H1 (cell line): ENCODE results near the gene SPTAN1. TPM values are rescaled to one million over a fixed set of nuclear protein-coding genes. Genes with fewer than 3 reads are reported as not detected.

Experiments used
- CTCF ChIA-PET: fragments of 300-600 bp; sonication (Branson Sonifier 250); formaldehyde crosslinking; loops from one replicate; lab custom pipeline; 2021; ENCODE audit not compliant: partially characterized antibody; lab: Charles Lee
- POLR2A ChIA-PET: fragments of 300-600 bp; sonication (Branson Sonifier 250); formaldehyde crosslinking; loops from one replicate; lab custom pipeline; 2021; ENCODE audit warnings: inconsistent platforms; ENCODE audit not compliant: partially characterized antibody; lab: Charles Lee
- DNase-seq, 2 experiments: peaks; one replicate each; pipeline versions ENCODE4 v3.0.0 to v3.0.0-alpha.2; 2010 to 2022; ENCODE audit warnings: low spot score in 2 of 2, low read depth in 1 of 2, mixed read lengths in 1 of 2
- FAIRE-seq: peaks from 2 replicates; lab custom pipeline; 2011; peaks lifted over from hg19 to GRCh38; lab: Jason Lieb, UNC
- H2AFZ ChIP-seq: 2 replicates; pipeline ENCODE4 v1.8.1; 2012; ENCODE audit warnings: low read length, inconsistent platforms
- H2AK5ac ChIP-seq: 2 replicates; pipeline ENCODE4 v1.6.1; 2013; ENCODE audit warnings: low read depth, low read length
- H2BK120ac ChIP-seq: replicated peaks from 2 replicates; pipeline ENCODE3; 2013; ENCODE audit warnings: low read depth, low read length, inconsistent platforms
- H2BK12ac ChIP-seq: 2 replicates; pipeline ENCODE4 v1.6.1; 2013; ENCODE audit warnings: low read depth, low read length
- H2BK15ac ChIP-seq: 2 replicates; pipeline ENCODE4 v1.6.1; 2013; ENCODE audit warnings: low read length
- H2BK20ac ChIP-seq: 2 replicates; pipeline ENCODE4 v1.6.1; 2013; ENCODE audit warnings: low read length
- H2BK5ac ChIP-seq: 2 replicates; pipeline ENCODE4 v1.6.1; 2013; ENCODE audit warnings: low read depth, low read length
- H3K14ac ChIP-seq: 2 replicates; pipeline ENCODE4 v1.6.1; 2013; ENCODE audit warnings: inconsistent platforms; ENCODE audit not compliant: insufficient read length
- H3K18ac ChIP-seq: 2 replicates; pipeline ENCODE4 v1.6.1; 2013; ENCODE audit warnings: low read length; ENCODE audit errors: extremely low read depth
- H3K23ac ChIP-seq: 2 replicates; pipeline ENCODE4 v1.6.1; 2013; ENCODE audit warnings: inconsistent platforms; ENCODE audit not compliant: insufficient read length
- H3K23me2 ChIP-seq: 2 replicates; pipeline ENCODE4 v1.6.1; 2013; ENCODE audit warnings: low read depth, low read length
- H3K27ac ChIP-seq: 2 replicates; pipeline ENCODE4 v1.6.1; 2011; ENCODE audit warnings: low read depth, low read length, inconsistent platforms
- H3K27me3 ChIP-seq, 4 experiments: replicated peaks in 1 of 4; 1 replicate in 1 of 4; 2 replicates in 3 of 4; pipeline versions ENCODE4 v1.6.1 to v1.8.1; 2011 to 2013; ENCODE audit warnings: low read length in 3 of 4, mild to moderate bottlenecking in 3 of 4, inconsistent platforms in 2 of 4, mixed read lengths in 2 of 4, moderate library complexity in 1 of 4; ENCODE audit not compliant: control insufficient read depth in 3 of 4, insufficient read depth in 3 of 4; ENCODE audit errors: extremely low read depth in 1 of 4
- H3K36me3 ChIP-seq, 4 experiments: 2 replicates each; pipeline versions ENCODE4 v1.6.1 to v1.8.1; 2011 to 2013; ENCODE audit warnings: mild to moderate bottlenecking in 4 of 4, low read length in 3 of 4, moderate library complexity in 2 of 4, control low read depth in 1 of 4, inconsistent platforms in 1 of 4; ENCODE audit not compliant: insufficient read depth in 4 of 4, control insufficient read depth in 2 of 4
- H3K4ac ChIP-seq: replicated peaks from 2 replicates; pipeline ENCODE3; 2013; ENCODE audit warnings: low read length, low read depth, mixed read lengths, inconsistent platforms; ENCODE audit not compliant: insufficient read length
- H3K4me1 ChIP-seq, 4 experiments: replicated peaks in 1 of 4; 1 replicate in 1 of 4; 2 replicates in 3 of 4; pipeline versions ENCODE4 v1.6.1 to v1.8.1; 2011 to 2013; ENCODE audit warnings: low read length in 3 of 4, inconsistent platforms in 2 of 4, mixed read lengths in 1 of 4; ENCODE audit not compliant: insufficient read depth in 4 of 4, control insufficient read depth in 3 of 4
- H3K4me2 ChIP-seq, 2 experiments: 2 replicates each; pipeline versions ENCODE4 v1.6.1 to v1.8.1; 2011 to 2013; ENCODE audit warnings: low read depth in 2 of 2, low read length in 2 of 2, control low read depth in 1 of 2, inconsistent platforms in 1 of 2, mild to moderate bottlenecking in 1 of 2; ENCODE audit not compliant: insufficient read depth in 1 of 2
- H3K4me3 ChIP-seq, 4 experiments: fragments of 200-600, 300-600 bp in 1 of 4; sonication (generic), shearing (Covaris generic), sonication (Bioruptor Twin) in 1 of 4; 2 replicates each; pipeline versions ENCODE4 v1.5.1 to v1.8.1; 2011 to 2016; ENCODE audit warnings: low read length in 4 of 4, low read depth in 3 of 4, control low read depth in 2 of 4, inconsistent platforms in 2 of 4, mild to moderate bottlenecking in 2 of 4, mixed read lengths in 1 of 4, moderate library complexity in 1 of 4; ENCODE audit not compliant: insufficient read depth in 2 of 4; ENCODE audit errors: extremely low read depth in 1 of 4
- H3K56ac ChIP-seq: replicated peaks from 2 replicates; pipeline ENCODE3; 2013; ENCODE audit warnings: low read depth, mild to moderate bottlenecking, mixed read lengths, low read length, inconsistent platforms; ENCODE audit not compliant: insufficient read length
- H3K79me1 ChIP-seq: 2 replicates; pipeline ENCODE4 v1.6.1; 2013; ENCODE audit warnings: low read depth, low read length, control low read depth
- H3K79me2 ChIP-seq, 2 experiments: 2 replicates each; pipeline versions ENCODE4 v1.6.1 to v1.8.1; 2012 to 2013; ENCODE audit warnings: low read length in 2 of 2, mild to moderate bottlenecking in 2 of 2, inconsistent platforms in 1 of 2; ENCODE audit not compliant: insufficient read depth in 2 of 2, control insufficient read depth in 1 of 2
- H3K9ac ChIP-seq, 4 experiments: replicated peaks in 1 of 4; 1 replicate in 1 of 4; 2 replicates in 3 of 4; pipeline versions ENCODE4 v1.6.1 to v1.8.1; 2011 to 2013; ENCODE audit warnings: low read depth in 3 of 4, low read length in 3 of 4, control low read depth in 2 of 4, mild to moderate bottlenecking in 2 of 4, moderate library complexity in 2 of 4, inconsistent platforms in 1 of 4; ENCODE audit errors: extremely low read depth in 1 of 4
- H3K9me3 ChIP-seq, 2 experiments: 2 replicates each; pipeline versions ENCODE4 v1.6.1 to v1.8.1; 2012 to 2013; ENCODE audit warnings: mild to moderate bottlenecking in 2 of 2, moderate library complexity in 2 of 2, control low read depth in 1 of 2, inconsistent platforms in 1 of 2, low read depth in 1 of 2, low read length in 1 of 2, mixed read lengths in 1 of 2; ENCODE audit not compliant: insufficient read depth in 2 of 2
- H4K20me1 ChIP-seq, 2 experiments: replicated peaks in 1 of 2; 2 replicates each; pipeline versions ENCODE3 to v1.8.1; 2011 to 2013; ENCODE audit warnings: inconsistent platforms in 2 of 2, low read length in 2 of 2, mild to moderate bottlenecking in 1 of 2; ENCODE audit not compliant: insufficient read depth in 2 of 2, control insufficient read depth in 1 of 2
- H4K5ac ChIP-seq: 2 replicates; pipeline ENCODE4 v1.6.1; 2013; ENCODE audit warnings: low read length, low read depth, mixed read lengths, inconsistent platforms; ENCODE audit not compliant: insufficient read length
- H4K8ac ChIP-seq: 2 replicates; pipeline ENCODE4 v1.8.0; 2013; ENCODE audit warnings: mild to moderate bottlenecking, moderate library complexity, low read length, inconsistent platforms; ENCODE audit not compliant: insufficient read depth; ENCODE audit errors: extremely low read depth
- H4K91ac ChIP-seq: replicated peaks from 2 replicates; pipeline ENCODE3; 2013; ENCODE audit warnings: low read length, mixed read lengths, inconsistent platforms; ENCODE audit not compliant: insufficient read length
- BACH1 ChIP-seq: IDR thresholded peaks from 2 replicates; pipeline ENCODE4 v1.6.1; 2012; ENCODE audit warnings: low read length, improper control_type of control experiment
- CREB1 ChIP-seq: IDR thresholded peaks from 2 replicates; pipeline ENCODE4 v1.6.1; 2012; ENCODE audit warnings: inconsistent platforms
- EGR1 ChIP-seq: IDR thresholded peaks from 2 replicates; pipeline ENCODE4 v1.6.1; 2011; ENCODE audit warnings: low read depth, low read length, borderline replicate concordance
- GTF2F1 ChIP-seq: IDR thresholded peaks from 2 replicates; pipeline ENCODE4 v1.6.1; 2012; ENCODE audit warnings: low read depth, low read length, improper control_type of control experiment, borderline replicate concordance
- JUN ChIP-seq: IDR thresholded peaks from 2 replicates; pipeline ENCODE4 v1.6.1; 2011; ENCODE audit warnings: low read depth, mild to moderate bottlenecking, improper control_type of control experiment, low read length
- MAX ChIP-seq: IDR thresholded peaks from 2 replicates; pipeline ENCODE4 v1.6.1; 2012; ENCODE audit warnings: inconsistent platforms
- RAD21 ChIP-seq, 2 experiments: IDR thresholded peaks in 1 of 2; conservative IDR thresholded peaks in 1 of 2; 2 replicates each; pipeline ENCODE4 v1.6.1; 2011; ENCODE audit warnings: low read depth in 2 of 2, low read length in 2 of 2, improper control_type of control experiment in 1 of 2, inconsistent platforms in 1 of 2, mild to moderate bottlenecking in 1 of 2, moderate library complexity in 1 of 2
- RXRA ChIP-seq: IDR thresholded peaks from 2 replicates; pipeline ENCODE4 v1.6.1; 2011; ENCODE audit warnings: low read depth, mild to moderate bottlenecking, low read length, moderate library complexity; ENCODE audit not compliant: insufficient read depth
- SIX5 ChIP-seq: IDR thresholded peaks from 2 replicates; pipeline ENCODE4 v1.6.1; 2011; ENCODE audit warnings: mild to moderate bottlenecking, low read depth, low read length
- TAF7 ChIP-seq: optimal IDR thresholded peaks from 2 replicates; pipeline ENCODE3; 2011; ENCODE audit warnings: low read depth, mild to moderate bottlenecking, inconsistent platforms, low read length, moderate library complexity, borderline replicate concordance
- WGBS, 2 experiments: shearing (Covaris generic) in 1 of 2; methylation state at CpG; one replicate each; pipeline versions ENCODE4 v1.1.6 to v1.1.7; 2013 to 2015; ENCODE audit warnings: low lambda C conversion rate in 2 of 2, mixed read lengths in 2 of 2, inconsistent platforms in 1 of 2, low coverage in 1 of 2, missing lambda C conversion rate in 1 of 2; ENCODE audit not compliant: insufficient replicate concordance in 2 of 2, insufficient coverage in 1 of 2, insufficient read length in 1 of 2; ENCODE audit errors: extremely low coverage in 1 of 2, missing lambda C conversion rate in 1 of 2; 5-methylcytosine and 5-hydroxymethylcytosine counted together
- polyA plus RNA-seq, 7 experiments: library from polyadenylated mRNA; depleted of rRNA in 3 of 7; stranded (reverse) in 5 of 7; unstranded in 2 of 7; fragments of >200 nt in 5 of 7; fragments of 200-250 nt in 2 of 7; gene quantifications; 1 replicate in 5 of 7; 2 replicates in 1 of 7; 4 replicates in 1 of 7; pipeline versions ENCODE4 v1.2.1 to v1.2.3, GENCODE V29; 2011 to 2013; ENCODE audit warnings: missing spikeins in 2 of 7, mixed read lengths in 2 of 7
- total RNA-seq: library from RNA; stranded (reverse); fragmentation: NEBNext Ultra II Directional; extraction: Animal tissue kit (Norgen Biotek cat#: 25700); gene quantifications from 2 replicates; pipeline ENCODE4 v1.2.1, GENCODE V29; 2021
- TF ChIP-seq, protein P1 (sequence below): IDR thresholded peaks from 2 replicates; pipeline ENCODE4 v1.6.1; 2011; ENCODE audit warnings: low read length, improper control_type of control experiment

SPTAN1 gene
- total and polyA plus RNA-seq, 2 of the 8 experiments (the other 6 are each of a cell fraction or from before 2014, with no cell fraction given), result 182 to 216 TPM

DNA sequence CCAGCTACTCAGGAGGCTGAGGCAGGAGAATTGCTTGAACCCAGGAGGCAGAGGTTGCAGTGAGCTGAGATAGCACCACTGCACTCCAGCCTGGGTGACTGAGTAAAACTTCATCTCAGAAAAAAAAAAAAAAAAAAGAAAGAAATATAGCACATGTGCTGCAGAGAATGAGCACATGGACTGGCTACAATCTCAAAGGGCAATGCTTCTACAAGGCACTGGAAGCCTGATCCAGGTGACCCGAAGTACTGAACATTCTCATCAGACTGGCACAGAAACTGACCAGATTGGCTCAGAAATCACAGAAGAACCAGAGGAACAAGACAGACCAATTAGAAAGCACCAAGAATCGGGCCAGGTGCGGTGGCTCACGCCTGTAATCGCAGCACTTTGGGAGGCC is 99.4 kb downstream of the SPTAN1 start:
- no peak overlapping the region for H3K23ac ChIP-seq
- H2AFZ ChIP-seq, result no peak overlapping the region
- H3K18ac ChIP-seq, result no peak overlapping the region
- H4K91ac ChIP-seq, result no peak overlapping the region
- H3K4me2 ChIP-seq, result no peak overlapping the region
- H3K27ac ChIP-seq, result no peak overlapping the region
- no peaks in the 10 kb centered on the region for H3K27me3 ChIP-seq
- FAIRE-seq (no peak), DNase-seq (no peak)
- H2BK12ac ChIP-seq, result no peak overlapping the region
- H3K56ac ChIP-seq, result no peak overlapping the region
- H3K4me3 ChIP-seq, result no peak overlapping the region
- no peak overlapping the region for H3K14ac ChIP-seq
- TF ChIP-seq JUN (no peak), SIX5 (no peak), RAD21 (IDR thresholded peaks at IDR 0.05 in 1 of 2, conservative IDR thresholded peaks at IDR 0.05 in 1 of 2; ENCODE audit: low read depth in 2 of 2, low read length in 2 of 2) (no peak), MAX (no peak), EGR1 (no peak), CREB1 (no peak), BACH1 (no peak), RXRA (no peak), TAF7 (no peak), GTF2F1 (no peak)
- TF ChIP-seq, protein P1, sequence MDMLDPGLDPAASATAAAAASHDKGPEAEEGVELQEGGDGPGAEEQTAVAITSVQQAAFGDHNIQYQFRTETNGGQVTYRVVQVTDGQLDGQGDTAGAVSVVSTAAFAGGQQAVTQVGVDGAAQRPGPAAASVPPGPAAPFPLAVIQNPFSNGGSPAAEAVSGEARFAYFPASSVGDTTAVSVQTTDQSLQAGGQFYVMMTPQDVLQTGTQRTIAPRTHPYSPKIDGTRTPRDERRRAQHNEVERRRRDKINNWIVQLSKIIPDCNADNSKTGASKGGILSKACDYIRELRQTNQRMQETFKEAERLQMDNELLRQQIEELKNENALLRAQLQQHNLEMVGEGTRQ, result no peak
- no peak overlapping the region for H2AK5ac ChIP-seq
- no peak overlapping the region for H2BK120ac ChIP-seq
- ChIA-PET POLR2A (interaction anchor here (4.8 to 5.0 kb wide), 2 partner anchors 13 to 34 kb away, joined by 22 to 47 read pairs; no protein-coding TSS in a partner anchor), CTCF (interaction anchor here (1.1 kb wide), 1 partner anchor 46 kb away, joined by 3 read pairs; no protein-coding TSS in a partner anchor)
- peaks cover 0 to 2% of the 10 kb centered on the region in 2 experiments; a peak in 1 of 4 replicates for H3K79me2 ChIP-seq
- H2BK5ac ChIP-seq, result no peak overlapping the region
- H3K79me1 ChIP-seq, result peaks cover 6% of the 10 kb centered on the region; the same call in 1 of the 2 replicates
- H3K4ac ChIP-seq, result no peak overlapping the region
- no peak overlapping the region for H2BK15ac ChIP-seq
- H3K9me3 ChIP-seq, result no peaks in the 10 kb centered on the region
- 93% methylated on average over 5 of the region's 5 CpGs; no CpG with 5 or more reads in 1 of the 2 experiments for WGBS, 2 experiments
- H4K8ac ChIP-seq, result no peak overlapping the region
- peaks cover 0 to 9% (median 0%) of the 10 kb centered on the region in 4 experiments; a peak in 1 of 8 replicates for H3K36me3 ChIP-seq
- H3K23me2 ChIP-seq, result peaks cover 4% of the 10 kb centered on the region; the same call in 1 of the 2 replicates
- no peak overlapping the region for H2BK20ac ChIP-seq
- peaks cover 0 to 2% of the 10 kb centered on the region in 2 experiments for H4K20me1 ChIP-seq
- H4K5ac ChIP-seq, result no peak overlapping the region
- H3K9ac ChIP-seq, result no peak overlapping the region
- H3K4me1 ChIP-seq, result no peaks in the 10 kb centered on the region; a peak in 1 of 7 replicates
